HG02973 (cell line): ENCODE measurements around the gene SMAD3.

Experiments used
- ATAC-seq: cut with Tn5 transposase; IDR thresholded peaks from one replicate; pipeline ENCODE4 v1.9.1; 2021; ENCODE audit warnings: moderate library complexity; ENCODE audit not compliant: unreplicated experiment

SMAD3 gene

DNA sequence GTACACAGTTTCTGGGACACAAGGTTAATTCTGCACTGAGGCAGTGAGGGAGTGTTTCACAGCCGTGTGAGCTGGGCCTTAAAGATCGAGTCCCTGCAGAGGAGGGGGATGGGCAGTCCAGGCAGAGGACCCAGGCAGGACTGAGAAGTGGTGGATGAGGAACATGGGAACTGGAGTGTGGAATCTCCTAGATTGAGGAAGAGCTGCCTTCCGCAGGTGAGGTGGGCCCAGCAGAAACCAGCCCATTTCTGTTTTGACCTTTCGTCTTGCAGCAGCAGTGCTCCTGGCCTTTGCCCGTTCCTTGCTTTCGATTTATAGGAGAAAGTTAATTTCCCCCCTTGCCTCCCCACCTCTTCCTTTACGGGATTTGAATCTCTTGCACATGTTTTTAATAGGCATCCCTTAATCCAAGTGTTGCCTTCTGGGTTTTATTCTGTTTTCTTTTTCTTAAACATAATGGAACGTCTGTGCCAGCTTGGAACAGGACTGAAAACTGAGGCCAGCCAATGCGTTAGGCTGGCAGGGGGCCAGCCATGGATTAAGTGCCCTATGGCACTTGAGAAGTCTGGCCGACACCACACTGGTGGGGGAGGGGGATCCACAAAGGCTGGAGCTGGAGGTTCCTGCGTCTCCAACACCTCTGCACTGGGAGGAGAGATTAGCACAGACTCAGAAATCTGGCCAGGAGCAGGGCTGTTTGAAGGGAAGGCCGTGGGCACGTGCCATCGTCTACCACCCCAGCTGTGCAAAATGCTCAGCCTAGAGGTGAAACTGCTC, 111.0 kb downstream of the SMAD3 start:
- ATAC-seq: no peak

GRCh38 chr15:67177752-67178151, 112.3 kb downstream of the SMAD3 start:
- no peak for ATAC-seq

DNA sequence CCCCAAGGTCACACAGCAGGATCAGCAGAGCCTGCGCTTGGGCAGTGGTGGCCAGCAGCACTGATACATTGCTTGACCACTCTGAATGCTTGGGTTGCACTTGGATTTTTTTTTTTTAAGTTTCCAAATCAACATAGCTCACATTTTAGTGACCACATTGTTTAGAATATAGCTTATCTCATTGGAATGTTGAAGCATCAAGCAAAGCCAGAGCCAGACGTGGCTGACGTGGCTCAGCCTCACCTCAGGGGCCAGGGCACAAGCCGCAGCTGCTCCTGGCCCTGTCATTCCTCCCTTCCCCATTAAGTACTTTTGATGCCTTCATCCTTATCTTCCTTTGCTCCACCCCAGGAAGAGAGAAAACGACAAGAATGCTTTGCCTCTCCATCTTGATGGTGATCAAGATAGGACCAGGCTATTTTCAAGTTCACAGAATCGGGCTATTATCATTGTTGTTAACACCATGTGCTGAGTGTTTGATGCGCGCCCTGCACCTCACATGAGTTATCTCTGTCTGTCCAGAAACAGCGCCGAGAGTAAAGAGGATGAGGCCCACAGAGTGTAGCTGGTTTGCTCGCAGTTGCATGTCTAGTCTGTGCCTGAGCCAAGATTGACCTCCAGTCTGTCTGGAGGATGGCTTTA, 113.3 kb downstream of the SMAD3 start:
- ATAC-seq: no peak

GRCh38 chr15:67179411-67179995, 114.1 kb downstream of the SMAD3 start:
- no peak for ATAC-seq

DNA sequence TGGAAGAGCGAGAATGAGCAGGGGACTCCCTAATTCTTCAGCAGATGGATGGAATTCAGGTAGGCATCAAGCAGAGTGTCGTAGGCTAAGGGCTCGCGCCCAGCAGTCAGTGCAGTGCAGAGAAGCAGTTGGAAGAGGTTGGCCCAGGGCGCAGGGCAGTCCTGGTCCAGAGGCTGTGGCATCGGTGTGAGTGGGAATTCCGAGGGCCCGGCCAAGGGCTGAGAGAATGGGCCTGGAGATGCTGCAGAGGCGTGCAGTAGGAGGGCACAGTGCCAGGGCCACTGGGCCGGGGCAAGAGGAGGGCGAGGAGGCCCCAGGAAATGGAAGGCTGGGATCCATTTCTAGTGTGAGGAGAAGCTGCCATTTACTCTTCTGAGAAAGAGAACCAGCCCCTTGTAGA, 114.6 kb downstream of the SMAD3 start:
- ATAC-seq: no peak

- no peak for ATAC-seq
Measured at GRCh38 chr15:67180514-67181191, 115.3 kb downstream of the SMAD3 start.

DNA sequence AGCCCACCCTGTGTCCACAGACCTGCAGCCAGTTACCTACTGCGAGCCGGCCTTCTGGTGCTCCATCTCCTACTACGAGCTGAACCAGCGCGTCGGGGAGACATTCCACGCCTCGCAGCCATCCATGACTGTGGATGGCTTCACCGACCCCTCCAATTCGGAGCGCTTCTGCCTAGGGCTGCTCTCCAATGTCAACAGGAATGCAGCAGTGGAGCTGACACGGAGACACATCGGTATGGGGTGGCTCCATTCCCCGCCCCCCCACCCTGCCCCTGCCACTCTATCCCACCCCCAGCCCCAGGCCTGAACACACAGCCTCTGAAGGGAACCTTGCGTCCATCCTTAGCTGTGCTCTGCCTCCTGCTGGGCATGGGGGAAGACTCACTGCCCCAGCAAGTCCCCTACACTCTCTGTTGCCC, 115.8 kb downstream of the SMAD3 start:
- no peak for ATAC-seq

- no peak for ATAC-seq
Measured at GRCh38 chr15:67183443-67184169, 118.2 kb downstream of the SMAD3 start.

- no peak for ATAC-seq
Measured at GRCh38 chr15:67184208-67184925, 119.0 kb downstream of the SMAD3 start.

- ATAC-seq: no peak
Measured at GRCh38 chr15:67185051-67185450, 119.6 kb downstream of the SMAD3 start.

GRCh38 chr15:67185621-67186225, 120.3 kb downstream of the SMAD3 start:
- ATAC-seq: no peak

GRCh38 chr15:67186226-67186649, 120.8 kb downstream of the SMAD3 start:
- no peak for ATAC-seq

DNA sequence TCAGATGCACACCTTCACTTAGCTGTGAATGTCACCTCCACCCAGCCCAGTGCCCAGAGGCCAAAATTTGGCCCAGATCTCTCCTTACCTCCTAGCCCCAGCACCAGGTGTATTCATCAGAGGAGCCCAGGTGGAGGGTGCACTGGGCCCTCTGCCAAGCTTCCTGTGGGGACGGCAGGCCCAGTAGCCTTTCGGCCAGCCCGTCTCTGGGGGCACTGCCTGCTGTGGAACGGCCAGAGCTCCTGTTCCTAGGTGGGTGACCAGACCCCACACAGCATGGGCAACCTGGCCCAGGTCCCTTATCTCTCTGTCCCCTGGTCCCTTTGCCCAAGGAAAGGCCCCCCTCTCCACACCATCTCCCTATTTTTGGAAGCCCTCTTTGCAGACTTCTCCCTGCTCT, 121.3 kb downstream of the SMAD3 start:
- no peak for ATAC-seq

DNA sequence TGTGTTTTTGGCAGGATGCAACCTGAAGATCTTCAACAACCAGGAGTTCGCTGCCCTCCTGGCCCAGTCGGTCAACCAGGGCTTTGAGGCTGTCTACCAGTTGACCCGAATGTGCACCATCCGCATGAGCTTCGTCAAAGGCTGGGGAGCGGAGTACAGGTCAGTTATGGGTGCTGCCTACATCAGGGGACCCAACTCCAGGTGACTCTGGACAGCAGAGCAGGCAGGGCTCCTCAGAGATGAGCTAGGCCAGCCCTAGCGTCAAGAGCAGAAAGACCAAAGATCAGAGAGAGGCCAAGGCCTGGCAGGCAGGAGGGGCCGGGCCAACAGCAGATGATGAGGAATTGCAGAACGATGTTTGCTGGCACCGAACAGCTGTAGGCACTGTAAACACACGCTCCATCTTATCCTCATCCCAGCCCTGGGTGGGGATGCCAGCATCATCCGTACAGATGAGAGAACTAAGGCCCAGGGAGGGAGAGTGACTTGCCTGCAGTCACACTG, 122.0 kb downstream of the SMAD3 start:
- no peak for ATAC-seq

DNA sequence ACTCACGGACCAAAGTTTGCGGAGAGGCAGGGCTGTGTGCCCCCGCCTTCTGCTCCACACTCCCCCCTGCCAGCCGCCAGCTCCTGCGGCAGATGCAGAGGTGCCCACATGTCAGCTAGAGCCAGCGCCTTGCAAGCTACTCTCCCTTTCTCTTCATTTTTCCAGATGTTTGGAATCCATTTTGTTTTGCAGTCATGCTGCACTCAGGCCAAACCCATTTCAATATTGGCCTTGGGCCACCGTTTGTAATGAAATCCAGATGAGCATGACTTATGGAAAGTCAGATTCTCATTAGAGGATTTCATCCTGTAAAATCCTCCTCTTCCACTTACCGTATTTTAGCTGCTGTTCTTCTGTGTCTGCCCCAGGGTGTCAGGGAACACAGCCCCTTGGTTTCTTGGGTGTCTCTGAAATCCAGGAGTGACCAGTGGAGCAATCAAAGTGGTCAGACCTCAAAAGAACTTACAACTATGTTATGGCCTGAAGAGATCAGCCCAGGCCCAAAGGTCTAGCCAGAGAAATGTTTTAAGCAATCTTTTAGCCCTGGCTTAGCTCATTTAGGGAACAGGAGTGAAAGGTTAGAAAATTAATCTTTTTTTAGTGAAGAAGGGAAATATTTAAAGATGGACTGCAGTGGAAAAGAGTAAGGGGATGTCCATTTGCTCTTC, 123.3 kb downstream of the SMAD3 start:
- no peak for ATAC-seq

DNA sequence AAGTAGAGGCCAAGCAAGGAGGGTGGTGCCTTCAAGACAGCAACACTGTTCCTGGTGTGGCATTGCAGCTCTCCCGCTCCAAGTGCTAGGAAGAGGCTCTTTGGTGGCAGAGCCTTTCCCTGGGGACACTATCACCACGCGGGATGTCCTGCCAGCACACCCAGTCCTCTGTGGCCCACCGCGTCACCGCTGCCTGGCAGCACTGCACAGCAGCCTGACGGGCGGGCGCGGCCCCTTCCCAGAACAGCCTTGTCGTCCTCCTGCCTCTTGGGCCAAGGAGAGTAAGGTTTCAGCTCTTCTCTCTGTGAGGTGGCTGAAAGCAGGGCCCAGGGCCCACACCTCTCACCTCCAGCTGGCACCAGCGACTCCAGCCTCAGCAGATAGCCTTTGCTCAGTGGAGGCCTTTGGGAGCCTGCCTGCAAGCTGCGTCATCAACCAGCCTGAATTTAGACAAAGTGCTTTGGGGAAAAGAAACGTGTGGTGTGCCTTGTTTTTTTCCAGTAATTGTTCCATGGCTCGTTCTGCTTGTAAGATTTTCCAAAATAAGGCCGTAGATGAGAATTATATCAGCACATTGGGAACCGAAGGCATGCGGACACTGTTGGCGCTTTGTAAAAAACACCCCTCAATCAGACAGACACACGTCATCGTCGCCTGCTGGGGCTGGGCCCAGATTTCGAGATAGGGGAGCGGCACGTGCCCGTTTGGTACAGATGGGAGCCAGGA, 124.1 kb downstream of the SMAD3 start:
- ATAC-seq: no peak

- no peak for ATAC-seq
Measured at GRCh38 chr15:67190326-67190725, 124.9 kb downstream of the SMAD3 start.

GRCh38 chr15:67190813-67191212, 125.4 kb downstream of the SMAD3 start:
- no peak for ATAC-seq
